SK-N-SH (cell line): ENCODE results near the gene PTMS. TPM values are rescaled to one million over a fixed set of nuclear protein-coding genes. Genes with fewer than 3 reads are reported as not detected.

Source experiments
- CTCF ChIA-PET: fragments of 300-600, 350-600 bp; formaldehyde crosslinking; extraction: SDS; loops from one replicate; lab custom pipeline; 2021; lab: Yijun Ruan, JAX
- POLR2A ChIA-PET: fragments of 350-600 bp; sonication (Branson Sonifier 250); formaldehyde crosslinking; extraction: SDS; loops from one replicate; lab custom pipeline; 2020; ENCODE audit warnings: antibody characterized with exemption, inconsistent platforms; lab: Yijun Ruan, JAX
- DNase-seq: peaks from one replicate; pipeline ENCODE4 v3.0.0; 2012
- H2AFZ ChIP-seq: fragments of 200-600 bp; sonication (generic); 2 replicates; pipeline ENCODE4 v1.8.1; 2016; ENCODE audit warnings: antibody characterized with exemption, mild to moderate bottlenecking, low read depth
- H3F3A ChIP-seq: fragments of 200-600 bp; sonication (generic); replicated peaks from 2 replicates; pipeline ENCODE3; 2016; ENCODE audit warnings: antibody characterized with exemption, mild to moderate bottlenecking; ENCODE audit not compliant: insufficient read depth
- H3K27ac ChIP-seq, 2 experiments: fragments of 200-500 bp in 1 of 2; fragments of 200-600 bp in 1 of 2; sonication (Bioruptor generic) in 1 of 2; sonication (generic), shearing (Covaris generic) in 1 of 2; 2 replicates each; pipeline versions ENCODE4 v1.5.1 to v1.6.1; 2014 to 2016; ENCODE audit warnings: low read depth in 2 of 2, inconsistent platforms in 1 of 2, low read length in 1 of 2, mild to moderate bottlenecking in 1 of 2, mixed read lengths in 1 of 2
- H3K27me3 ChIP-seq: fragments of 200-600 bp; sonication (generic), shearing (Covaris generic); 2 replicates; pipeline ENCODE4 v1.6.1; 2016; ENCODE audit warnings: mixed run types; ENCODE audit not compliant: insufficient read depth
- H3K36me3 ChIP-seq, 2 experiments: fragments of 200-500 bp in 1 of 2; fragments of 200-600 bp in 1 of 2; sonication (Bioruptor generic) in 1 of 2; sonication (generic) in 1 of 2; replicated peaks in 1 of 2; 2 replicates each; pipeline versions ENCODE3 to v1.5.1; 2014 to 2016; ENCODE audit warnings: low read length in 1 of 2, mild to moderate bottlenecking in 1 of 2; ENCODE audit not compliant: insufficient read depth in 2 of 2, control insufficient read depth in 1 of 2
- H3K4me1 ChIP-seq, 2 experiments: fragments of 200-500 bp in 1 of 2; fragments of 200-600 bp in 1 of 2; sonication (Bioruptor generic) in 1 of 2; sonication (generic), shearing (Covaris generic) in 1 of 2; 2 replicates each; pipeline versions ENCODE4 v1.5.1 to v1.6.1; 2014 to 2016; ENCODE audit warnings: low read depth in 1 of 2, low read length in 1 of 2, mixed run types in 1 of 2; ENCODE audit not compliant: insufficient read depth in 2 of 2, control insufficient read depth in 1 of 2
- H3K4me2 ChIP-seq: fragments of 200-600 bp; sonication (generic), shearing (Covaris generic); 2 replicates; pipeline ENCODE4 v1.6.1; 2017; ENCODE audit warnings: mixed run types
- H3K4me3 ChIP-seq, 2 experiments: fragments of 200-500 bp in 1 of 2; fragments of 200-600 bp in 1 of 2; sonication (Bioruptor generic) in 1 of 2; sonication (generic), shearing (Covaris generic) in 1 of 2; 2 replicates each; pipeline versions ENCODE4 v1.5.1 to v1.8.1; 2014 to 2016; ENCODE audit warnings: low read depth in 2 of 2, inconsistent platforms in 1 of 2, low read length in 1 of 2, mild to moderate bottlenecking in 1 of 2, mixed read lengths in 1 of 2, moderate library complexity in 1 of 2
- H3K79me2 ChIP-seq: fragments of 200-600 bp; sonication (generic); 2 replicates; pipeline ENCODE4 v1.8.1; 2017; ENCODE audit warnings: mild to moderate bottlenecking; ENCODE audit not compliant: insufficient read depth
- H3K9ac ChIP-seq: fragments of 200-600 bp; sonication (generic); 2 replicates; pipeline ENCODE4 v1.6.1; 2017; ENCODE audit warnings: mixed run types
- H3K9me2 ChIP-seq: fragments of 200-600 bp; sonication (generic); 2 replicates; pipeline ENCODE4 v1.6.1; 2017; ENCODE audit warnings: mixed run types
- H3K9me3 ChIP-seq: fragments of 200-600 bp; sonication (generic); 2 replicates; pipeline ENCODE4 v1.6.1; 2017; ENCODE audit warnings: mixed run types, mild to moderate bottlenecking, moderate library complexity
- H4K20me1 ChIP-seq: fragments of 200-600 bp; sonication (generic); 2 replicates; pipeline ENCODE4 v1.6.1; 2017; ENCODE audit warnings: mild to moderate bottlenecking, mixed run types; ENCODE audit not compliant: insufficient read depth
- EZH2phosphoT487 ChIP-seq: fragments of 200-600 bp; sonication (generic); IDR thresholded peaks from 2 replicates; pipeline ENCODE4 v1.6.1; 2017; ENCODE audit warnings: low read depth, mixed run types, mild to moderate bottlenecking, antibody characterized with exemption, moderate library complexity, borderline replicate concordance
- FOXJ3 ChIP-seq: sonication (generic); formaldehyde crosslinking; IDR thresholded peaks from 2 replicates; pipeline ENCODE4 v1.5.1; 2020; ENCODE audit warnings: mild to moderate bottlenecking, missing genetic modification reagents
- MEF2A ChIP-seq: IDR thresholded peaks from 2 replicates; pipeline ENCODE4 v1.4.0; 2012; ENCODE audit warnings: low read depth, borderline replicate concordance
- POLR2AphosphoS5 ChIP-seq: IDR thresholded peaks from 2 replicates; pipeline ENCODE4 v1.6.1; 2012; ENCODE audit warnings: low read depth, low read length
- RAD21 ChIP-seq: IDR thresholded peaks from 2 replicates; pipeline ENCODE4 v1.6.1; 2012; ENCODE audit warnings: mild to moderate bottlenecking, low read length
- RCOR1 ChIP-seq: fragments of 150-350 bp; IDR thresholded peaks from 2 replicates; pipeline ENCODE4 v1.6.1; 2017; ENCODE audit warnings: antibody characterized with exemption, low read length
- REST ChIP-seq: IDR thresholded peaks from 2 replicates; pipeline ENCODE4 v1.6.1; 2012; ENCODE audit warnings: mild to moderate bottlenecking, low read depth, low read length, moderate library complexity
- RFX5 ChIP-seq: IDR thresholded peaks from 2 replicates; pipeline ENCODE4 v1.6.1; 2012; ENCODE audit warnings: mild to moderate bottlenecking, improper control_type of control experiment, low read length
- RXRA ChIP-seq: IDR thresholded peaks from 2 replicates; pipeline ENCODE4 v1.4.0; 2012; ENCODE audit warnings: low read depth, mild to moderate bottlenecking, borderline replicate concordance
- TAF1 ChIP-seq: IDR thresholded peaks from 2 replicates; pipeline ENCODE4 v1.6.1; 2012; ENCODE audit warnings: low read depth, mild to moderate bottlenecking, low read length, moderate library complexity, borderline replicate concordance
- YY1 ChIP-seq: IDR thresholded peaks from 2 replicates; pipeline ENCODE4 v1.4.0; 2012; ENCODE audit warnings: low read depth, mild to moderate bottlenecking
- ZBTB33 ChIP-seq: IDR thresholded peaks from 2 replicates; pipeline ENCODE4 v1.4.0; 2012; ENCODE audit warnings: low read depth, borderline replicate concordance
- WGBS: methylation state at CpG from one replicate; pipeline ENCODE4 v1.1.6; 2017; ENCODE audit warnings: low lambda C conversion rate; 5-methylcytosine and 5-hydroxymethylcytosine counted together
- polyA plus RNA-seq, 3 experiments: library from polyadenylated mRNA; depleted of rRNA; stranded (reverse); fragments of >200 nt; gene quantifications; 2 replicates each; pipeline ENCODE4 v1.2.3, GENCODE V29; 2012

The PTMS gene
- polyA plus RNA-seq, 1 of the 3 experiments (the other 2 are of a cell fraction), result 661 TPM

- TF ChIP-seq EZH2phosphoT487, result no peak
Measured at GRCh38 chr12:6778574-6779550, 12.7 kb downstream of the PTMS start (continued).

GRCh38 chr12:6779708-6780432 is 13.7 kb downstream of the PTMS start:
- no peak overlapping the region for H3K4me2 ChIP-seq
- H4K20me1 ChIP-seq, result no peaks in the 10 kb centered on the region
- no peak overlapping the region for H3K4me3 ChIP-seq
- no peak overlapping the region for H3K9ac ChIP-seq
- H3K27me3 ChIP-seq, result no peaks in the 10 kb centered on the region
- peaks cover 0 to 8% of the 10 kb centered on the region in 2 experiments; a peak in 1 of 4 replicates for H3K4me1 ChIP-seq
- H3K9me2 ChIP-seq, result no peaks in the 10 kb centered on the region
- H2AFZ ChIP-seq, result no peak overlapping the region
- no peak for TF ChIP-seq ZBTB33
- TF ChIP-seq MEF2A, result no peak
- no peak for TF ChIP-seq POLR2AphosphoS5
- TF ChIP-seq EZH2phosphoT487, result no peak
- no peak for TF ChIP-seq RCOR1
- no peak for TF ChIP-seq RAD21
- no peak for TF ChIP-seq REST
- TF ChIP-seq TAF1, result no peak
- no peak for TF ChIP-seq RXRA
- no peak for TF ChIP-seq YY1
- TF ChIP-seq FOXJ3 (CRISPR knock-in tag), result no peak
- no peak for TF ChIP-seq RFX5
- CTCF ChIA-PET, result interaction anchor here (0.6 to 15.2 kb wide), 17 partner anchors 7 to 217 kb away, joined by 3 to 343 read pairs (median 4); partner anchors contain the start of genes CD4, COPS7A, GPR162 and MLF2
- no peaks in the 10 kb centered on the region for H3K9me3 ChIP-seq
- DNase-seq, result no peak
- POLR2A ChIA-PET, result interaction anchor here (1.3 to 2.5 kb wide), 2 partner anchors 26 to 27 kb away, joined by 4 to 25 read pairs; partner anchors contain the start of gene MLF2
- no peak overlapping the region for H3K27ac ChIP-seq
- H3K36me3 ChIP-seq, result peaks cover 4 to 5% of the 10 kb centered on the region in 2 experiments
- 73% methylated on average over 6 of the region's 6 CpGs for WGBS
- H3K79me2 ChIP-seq, result no peaks in the 10 kb centered on the region
- peaks cover 7% of the 10 kb centered on the region for H3F3A ChIP-seq
